HepG2 (cell line): ENCODE results near the gene WDSUB1. TPM values are rescaled to one million over a fixed set of nuclear protein-coding genes. Genes with fewer than 3 reads are reported as not detected.

Source experiments
- ATAC-seq: fragments of 200-7000 bp; cut with Tn5 transposase; 3 replicates; pipeline ENCODE4 v1.9.1; 2020; ENCODE audit warnings: mild to moderate bottlenecking, moderate library complexity
- BruUV-seq: library from RNA; stranded (reverse); fragments of 400-500 nt; replicated peaks from 2 replicates; lab custom pipeline; 2021; lab: Mats Ljungman, UMichigan
- CTCF ChIA-PET: fragments of 300-600 bp; formaldehyde crosslinking; extraction: SDS; loops from one replicate; lab custom pipeline; 2021; ENCODE audit warnings: low total read pairs, inconsistent platforms, low intra/inter-chr PET ratio; lab: Yijun Ruan, JAX
- POLR2A ChIA-PET: fragments of 350-600 bp; sonication (Branson Sonifier 250); formaldehyde crosslinking; loops from one replicate; lab custom pipeline; 2020; ENCODE audit warnings: antibody characterized with exemption, inconsistent platforms; lab: Yijun Ruan, JAX
- DNase-seq: peaks from one replicate; pipeline ENCODE4 v3.0.0-alpha.2; 2015; ENCODE audit warnings: low spot score
- FAIRE-seq: peaks from 3 replicates; lab custom pipeline; 2011; peaks lifted over from hg19 to GRCh38; lab: Jason Lieb, UNC
- H2AFZ ChIP-seq: one replicate; pipeline ENCODE4 v1.6.1; 2011; ENCODE audit warnings: low read length, inconsistent platforms
- H3K27ac ChIP-seq: fragments of 300-600 bp; 3 replicates; pipeline ENCODE4 v1.8.0; 2011; ENCODE audit warnings: mixed run types, mild to moderate bottlenecking, mixed read lengths, low read length, inconsistent platforms; ENCODE audit not compliant: insufficient read depth; ENCODE audit errors: extremely low read length
- H3K27me3 ChIP-seq, 2 experiments: fragments of 200-600 bp in 1 of 2; 2 replicates in 1 of 2; 3 replicates in 1 of 2; pipeline versions ENCODE4 v1.6.0 to v1.8.0; 2011; ENCODE audit warnings: low read length in 2 of 2, mild to moderate bottlenecking in 2 of 2, moderate library complexity in 2 of 2, inconsistent platforms in 1 of 2; ENCODE audit not compliant: insufficient read depth in 2 of 2, control insufficient read depth in 1 of 2
- H3K36me3 ChIP-seq, 2 experiments: fragments of 200-600 bp in 1 of 2; replicated peaks in 1 of 2; 2 replicates in 1 of 2; 3 replicates in 1 of 2; pipeline versions ENCODE4 v1.5.1 to v1.8.0; 2011; ENCODE audit warnings: low read length in 2 of 2, inconsistent platforms in 1 of 2; ENCODE audit not compliant: insufficient read depth in 2 of 2, control insufficient read depth in 1 of 2
- H3K4me1 ChIP-seq: 2 replicates; pipeline ENCODE4 v1.5.1; 2012; ENCODE audit warnings: low read length, inconsistent platforms; ENCODE audit not compliant: insufficient read depth
- H3K4me2 ChIP-seq: 2 replicates; pipeline ENCODE4 v1.6.0; 2011; ENCODE audit warnings: low read depth, low read length, inconsistent platforms
- H3K4me3 ChIP-seq, 3 experiments: fragments of 200-600 bp in 1 of 3; sonication (generic), shearing (Covaris generic) in 1 of 3; replicated peaks in 1 of 3; 2 replicates each; pipeline ENCODE4 v1.5.1; 2011 to 2016; ENCODE audit warnings: low read length in 3 of 3, inconsistent platforms in 2 of 3, low read depth in 2 of 3, mild to moderate bottlenecking in 2 of 3, control low read depth in 1 of 3, mixed read lengths in 1 of 3; ENCODE audit not compliant: insufficient read depth in 1 of 3
- H3K79me2 ChIP-seq: one replicate; pipeline ENCODE4 v1.6.1; 2011; ENCODE audit warnings: low read length, inconsistent platforms; ENCODE audit not compliant: insufficient read depth
- H3K9ac ChIP-seq: 2 replicates; pipeline ENCODE4 v1.6.0; 2011; ENCODE audit warnings: mild to moderate bottlenecking, low read depth, low read length, inconsistent platforms; ENCODE audit not compliant: insufficient read depth
- H3K9me3 ChIP-seq: 2 replicates; pipeline ENCODE4 v1.5.1; 2012; ENCODE audit warnings: mild to moderate bottlenecking, low read length
- H4K20me1 ChIP-seq: 2 replicates; pipeline ENCODE4 v1.6.0; 2011; ENCODE audit warnings: inconsistent platforms, mild to moderate bottlenecking, low read length, moderate library complexity; ENCODE audit not compliant: insufficient read depth
- ATF7 ChIP-seq, 2 experiments: fragments of 450-650 bp in 1 of 2; sonication (generic) in 1 of 2; formaldehyde crosslinking in 1 of 2; IDR thresholded peaks; 2 replicates each; pipeline versions ENCODE4 v1.4.0 to v1.6.1; 2016 to 2020; ENCODE audit warnings: antibody characterized with exemption in 1 of 2, mild to moderate bottlenecking in 1 of 2, missing genetic modification reagents in 1 of 2
- CHCHD3 ChIP-seq: sonication (generic); formaldehyde crosslinking; IDR thresholded peaks from 2 replicates; pipeline ENCODE4 v1.8.0; 2022; ENCODE audit warnings: mild to moderate bottlenecking, missing genetic modification reagents, moderate library complexity
- DNMT1 ChIP-seq: sonication (generic); formaldehyde crosslinking; IDR thresholded peaks from 2 replicates; pipeline ENCODE4 v1.5.1; 2020; ENCODE audit warnings: mild to moderate bottlenecking, missing genetic modification reagents
- ETV6 ChIP-seq: sonication (generic); formaldehyde crosslinking; conservative IDR thresholded peaks from 2 replicates; pipeline ENCODE4 v1.4.0; 2020; ENCODE audit warnings: missing genetic modification reagents
- KDM4B ChIP-seq: sonication (generic); formaldehyde crosslinking; IDR thresholded peaks from 2 replicates; pipeline ENCODE4 v1.4.0; 2020; ENCODE audit warnings: missing genetic modification reagents
- MATR3 ChIP-seq: sonication (generic); formaldehyde crosslinking; IDR thresholded peaks from 2 replicates; pipeline ENCODE4 v1.4.0; 2020; ENCODE audit warnings: missing genetic modification reagents
- MBD4 ChIP-seq: IDR thresholded peaks from 2 replicates; pipeline ENCODE4 v1.6.1; 2012; ENCODE audit warnings: low read length, inconsistent platforms, borderline replicate concordance
- NFE2 ChIP-seq: sonication (generic); formaldehyde crosslinking; IDR thresholded peaks from 2 replicates; pipeline ENCODE4 v1.4.0; 2020; ENCODE audit warnings: missing genetic modification reagents
- RFX5 ChIP-seq: IDR thresholded peaks from 2 replicates; pipeline ENCODE4 v1.6.1; 2011; ENCODE audit warnings: low read depth, low read length, improper control_type of control experiment
- SOX13 ChIP-seq, 3 experiments: fragments of 450-650 bp in 1 of 3; sonication (generic) in 1 of 3; formaldehyde crosslinking in 1 of 3; IDR thresholded peaks in 2 of 3; conservative IDR thresholded peaks in 1 of 3; 2 replicates each; pipeline versions ENCODE4 v1.5.0 to v1.6.1; 2016 to 2020; ENCODE audit warnings: antibody characterized with exemption in 1 of 3, mild to moderate bottlenecking in 1 of 3, missing compliant biosample characterization in 1 of 3, missing genetic modification reagents in 1 of 3, moderate library complexity in 1 of 3
- ZNF276 ChIP-seq: sonication (generic); formaldehyde crosslinking; IDR thresholded peaks from 2 replicates; pipeline ENCODE4 v1.4.0; 2020; ENCODE audit warnings: mild to moderate bottlenecking, low read depth, missing genetic modification reagents
- ZNF510 ChIP-seq: sonication (generic); formaldehyde crosslinking; IDR thresholded peaks from 2 replicates; pipeline ENCODE4 v1.4.0; 2020; ENCODE audit warnings: low read depth, mild to moderate bottlenecking, missing genetic modification reagents
- ZNF678 ChIP-seq: sonication (generic); formaldehyde crosslinking; IDR thresholded peaks from 2 replicates; pipeline ENCODE4 v1.4.0; 2020; ENCODE audit warnings: mild to moderate bottlenecking, missing genetic modification reagents
- ZNF75D ChIP-seq: sonication (generic); formaldehyde crosslinking; IDR thresholded peaks from 2 replicates; pipeline ENCODE4 v1.8.1; 2023; ENCODE audit warnings: missing genetic modification reagents, mild to moderate bottlenecking, borderline replicate concordance
- WGBS: methylation state at CpG from one replicate; pipeline ENCODE4 v1.1.6; 2017; ENCODE audit warnings: low lambda C conversion rate; 5-methylcytosine and 5-hydroxymethylcytosine counted together
- in situ Hi-C: cut with HindIII; loops from 2 replicates; pipeline ENCODE4 v1.10.0; 2017; ENCODE audit warnings: low pct_unique_long_range_greater_than_20kb; ENCODE audit not compliant: extremely low pct_ligation_motif_present
- intact Hi-C: fragments of 100-400 bp; cut with micrococcal nuclease; formaldehyde crosslinking; loops from one replicate; pipeline ENCODE4 v1.10.0; 2022; ENCODE audit not compliant: unreplicated experiment
- polyA plus RNA-seq, 8 experiments: library from polyadenylated mRNA; depleted of rRNA in 3 of 8; stranded (reverse) in 7 of 8; unstranded in 1 of 8; fragments of >200 nt; fragmentation: Illumina TruSeq in 4 of 8; extraction: Trizol in 4 of 8; gene quantifications; 2 replicates each; pipeline versions ENCODE4 v1.2.1 to v1.2.3, GENCODE V29; 2011 to 2016; ENCODE audit warnings: low read depth in 4 of 8, missing spikeins in 1 of 8, mixed read lengths in 1 of 8; ENCODE audit not compliant: insufficient read depth in 1 of 8
- total RNA-seq, 5 experiments: library from RNA; depleted of rRNA; stranded (reverse); fragments of >200 nt; fragmentation: Illumina TruSeq; extraction: Trizol; gene quantifications; 2 replicates each; pipeline ENCODE4 v1.2.3, GENCODE V29; 2016; ENCODE audit warnings: low read depth in 1 of 5
- TF ChIP-seq, protein P1 (sequence below): sonication (generic); formaldehyde crosslinking; IDR thresholded peaks from 2 replicates; pipeline ENCODE4 v1.4.0; 2020; ENCODE audit warnings: missing genetic modification reagents; ENCODE audit errors: not compliant biosample characterization

The WDSUB1 gene
- total and polyA plus RNA-seq, 2 of the 13 experiments (the other 11 are each of a cell fraction or from before 2014, with no cell fraction given), result 10.1 to 10.7 TPM

DNA sequence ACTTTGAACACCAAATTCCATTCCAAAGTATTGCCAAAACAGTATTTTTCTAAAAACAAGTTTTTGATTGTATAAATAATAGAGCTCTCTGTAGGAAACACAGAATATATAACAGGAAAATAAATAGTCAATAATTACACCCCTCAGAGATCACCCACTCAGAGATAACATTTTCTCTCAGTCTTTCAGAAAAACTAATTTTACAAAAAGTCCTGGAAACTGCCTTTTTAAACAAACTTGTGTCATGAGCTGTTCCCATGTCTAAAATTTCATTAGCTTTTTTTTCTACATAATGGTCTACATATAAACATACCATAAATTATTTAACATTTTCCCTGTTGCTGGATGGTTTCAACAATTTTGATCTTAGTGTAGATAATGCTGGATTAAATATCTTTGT lies 1.2 kb upstream of the WDSUB1 start:
- ATAC-seq, result no peak
- POLR2A ChIA-PET, result interaction anchor here (1.8 to 2.9 kb wide), 3 partner anchors 39 to 424 kb away, joined by 6 to 15 read pairs (median 13); partner anchors contain the start of gene MARCHF7

GRCh38 chr2:159286709-159287441 lies 372 bp upstream of the WDSUB1 start:
- Histone ChIP-seq H3K27me3 (no peaks in the 10 kb centered on the region; a peak in 1 of 5 replicates), H4K20me1 (no peaks in the 10 kb centered on the region), H3K27ac (peak overlapping the region; percentile 96), H3K9me3 (no peaks in the 10 kb centered on the region), H3K4me1 (peaks cover 39% of the 10 kb centered on the region), H2AFZ (peak overlapping the region; percentile 97), H3K9ac (peak overlapping the region; percentile 92), H3K4me3 (peak overlapping the region; percentile 67 to 93 (median 73)), H3K36me3 (peaks cover 0 to 3% of the 10 kb centered on the region in 2 experiments; a peak in 1 of 5 replicates), H3K79me2 (peaks cover 20% of the 10 kb centered on the region), H3K4me2 (peak overlapping the region; percentile 99)
- intact Hi-C loops (loop anchor here (1.0 to 5.0 kb wide), 3 partner anchors 328 to 520 kb away; partner anchors contain the start of gene MARCHF7), in situ Hi-C loops (no loop called here)
- under 1% methylated on average over 47 of the region's 50 CpGs for WGBS
- ATAC-seq (peak; percentile 91), DNase-seq (peak; percentile 97), FAIRE-seq (peak; percentile 56)
- TSS peak; percentile 98 for BruUV-seq
- POLR2A ChIA-PET, result interaction anchor here (0.6 to 2.9 kb wide), 9 partner anchors 8 to 425 kb away, joined by 3 to 15 read pairs (median 4); partner anchors contain the start of gene MARCHF7
- CTCF ChIA-PET, result no interaction called here
- TF ChIP-seq DNMT1 (CRISPR knock-in tag) (no peak), ZNF678 (CRISPR knock-in tag) (no peak), SOX13 (IDR thresholded peaks at IDR 0.05) (no peak), SOX13 (CRISPR knock-in tag; conservative IDR thresholded peaks at IDR 0.05 in 1 of 2, IDR thresholded peaks at IDR 0.05 in 1 of 2) (no peak; a peak in 1 of 4 replicates), MATR3 (CRISPR knock-in tag) (no peak), ZNF276 (no peak), NFE2 (CRISPR knock-in tag) (no peak), ZNF75D (CRISPR knock-in tag) (no peak), ZNF510 (CRISPR knock-in tag) (no peak), ETV6 (CRISPR knock-in tag) (0 out of 2 replicates have a peak, but pooled peaks have one; percentile 33), KDM4B (CRISPR knock-in tag) (no peak), MBD4 (no peak)
- TF ChIP-seq, protein P1, sequence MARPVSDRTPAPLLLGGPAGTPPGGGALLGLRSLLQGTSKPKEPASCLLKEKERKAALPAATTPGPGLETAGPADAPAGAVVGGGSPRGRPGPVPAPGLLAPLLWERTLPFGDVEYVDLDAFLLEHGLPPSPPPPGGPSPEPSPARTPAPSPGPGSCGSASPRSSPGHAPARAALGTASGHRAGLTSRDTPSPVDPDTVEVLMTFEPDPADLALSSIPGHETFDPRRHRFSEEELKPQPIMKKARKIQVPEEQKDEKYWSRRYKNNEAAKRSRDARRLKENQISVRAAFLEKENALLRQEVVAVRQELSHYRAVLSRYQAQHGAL (CRISPR knock-in tag), result peak; percentile 4

More for the DNA sequence above, 1.2 kb upstream of the WDSUB1 start:
- DNase-seq (no peak), FAIRE-seq (no peak)
- Histone ChIP-seq H3K4me1 (peaks cover 44% of the 10 kb centered on the region), H3K27me3 (no peaks in the 10 kb centered on the region; a peak in 1 of 5 replicates), H4K20me1 (no peaks in the 10 kb centered on the region), H3K27ac (peak overlapping the region; percentile 96), H3K4me2 (peak overlapping the region; percentile 99; the same call in 1 of the 2 replicates), H3K36me3 (peaks cover 0 to under 1% of the 10 kb centered on the region in 2 experiments; a peak in 1 of 5 replicates), H3K79me2 (peaks cover 20% of the 10 kb centered on the region), H3K9me3 (no peaks in the 10 kb centered on the region), H2AFZ (no peak overlapping the region), H3K4me3 (peak overlapping the region in 1 of 3 experiments; percentile 70; a peak in 1 of 6 replicates), H3K9ac (no peak overlapping the region)
- CTCF ChIA-PET, result no interaction called here
- in situ Hi-C loops (no loop called here), intact Hi-C loops (loop anchor here (1.0 to 5.0 kb wide), 2 partner anchors 328 to 520 kb away; no protein-coding TSS in a partner anchor)
- no TSS peak for BruUV-seq
- TF ChIP-seq RFX5 (no peak), ATF7 (IDR thresholded peaks at IDR 0.05) (no peak), ATF7 (CRISPR knock-in tag; IDR thresholded peaks at IDR 0.05) (no peak), CHCHD3 (CRISPR knock-in tag) (no peak)
